WTC11 (cell line): ENCODE results near the gene RFWD3. TPM values are rescaled to one million over a fixed set of nuclear protein-coding genes. Genes with fewer than 3 reads are reported as not detected.

Experiments
- ATAC-seq: fragments of 200-7000 bp; cut with Tn5 transposase; 2 replicates; pipeline ENCODE4 v1.10.0; 2021; ENCODE audit warnings: mild to moderate bottlenecking, moderate library complexity
- CTCF ChIA-PET: fragments of 300-600 bp; sonication (Branson Sonifier 250); formaldehyde crosslinking; loops from one replicate; lab custom pipeline; 2021; ENCODE audit warnings: antibody characterized with exemption; lab: Charles Lee
- POLR2A ChIA-PET: fragments of 350-600 bp; sonication (Branson Sonifier 250); formaldehyde crosslinking; loops from one replicate; lab custom pipeline; 2021; ENCODE audit warnings: antibody characterized with exemption; lab: Charles Lee
- DNase-seq: peaks from one replicate; pipeline ENCODE4 v3.0.0; 2021; ENCODE audit warnings: low spot score
- H3K27ac Mint-ChIP-seq: 2 replicates; pipeline ENCODE4 v1.8.0; 2021; ENCODE audit warnings: mixed read lengths
- H3K27me3 Mint-ChIP-seq: 2 replicates; pipeline ENCODE4 v1.8.0; 2021; ENCODE audit warnings: low read depth, mild to moderate bottlenecking, moderate library complexity, mixed read lengths
- H3K36me3 Mint-ChIP-seq: 2 replicates; pipeline ENCODE4 v1.8.0; 2021; ENCODE audit warnings: mixed read lengths
- H3K4me1 Mint-ChIP-seq: 2 replicates; pipeline ENCODE4 v1.8.0; 2022; ENCODE audit warnings: mixed read lengths
- H3K4me3 Mint-ChIP-seq: 2 replicates; pipeline ENCODE4 v1.8.0; 2021; ENCODE audit warnings: mild to moderate bottlenecking, moderate library complexity, mixed read lengths
- H3K9me3 Mint-ChIP-seq: 2 replicates; pipeline ENCODE4 v1.8.0; 2021; ENCODE audit warnings: mixed read lengths
- ATF1 ChIP-seq: sonication (generic); formaldehyde crosslinking; IDR thresholded peaks from 2 replicates; pipeline ENCODE4 v1.8.1; 2023; ENCODE audit warnings: mild to moderate bottlenecking, moderate library complexity, missing genetic modification reagents
- ATF6 ChIP-seq: sonication (generic); formaldehyde crosslinking; IDR thresholded peaks from 2 replicates; pipeline ENCODE4 v1.8.1; 2023; ENCODE audit warnings: mild to moderate bottlenecking, missing genetic modification reagents
- CREB1 ChIP-seq: sonication (generic); formaldehyde crosslinking; IDR thresholded peaks from 2 replicates; pipeline ENCODE4 v1.8.0; 2023; ENCODE audit warnings: mild to moderate bottlenecking, missing genetic modification reagents
- E2F4 ChIP-seq: sonication (generic); formaldehyde crosslinking; IDR thresholded peaks from 2 replicates; pipeline ENCODE4 v1.8.1; 2022; ENCODE audit warnings: low read depth, mild to moderate bottlenecking, moderate library complexity, missing genetic modification reagents, borderline replicate concordance
- E2F5 ChIP-seq: sonication (generic); formaldehyde crosslinking; IDR thresholded peaks from 2 replicates; pipeline ENCODE4 v1.8.1; 2022; ENCODE audit warnings: mild to moderate bottlenecking, moderate library complexity, missing genetic modification reagents
- ELF4 ChIP-seq: sonication (generic); formaldehyde crosslinking; IDR thresholded peaks from 2 replicates; pipeline ENCODE4 v1.8.1; 2022; ENCODE audit warnings: low read depth, mild to moderate bottlenecking, moderate library complexity, missing genetic modification reagents
- ESRRA ChIP-seq: sonication (generic); formaldehyde crosslinking; IDR thresholded peaks from 2 replicates; pipeline ENCODE4 v1.8.1; 2022; ENCODE audit warnings: mild to moderate bottlenecking, missing genetic modification reagents, borderline replicate concordance
- FOXP1 ChIP-seq: sonication (generic); formaldehyde crosslinking; IDR thresholded peaks from 2 replicates; pipeline ENCODE4 v1.8.0; 2022; ENCODE audit warnings: missing genetic modification reagents, mild to moderate bottlenecking, moderate library complexity, borderline replicate concordance
- IRF2 ChIP-seq: sonication (generic); formaldehyde crosslinking; IDR thresholded peaks from 2 replicates; pipeline ENCODE4 v1.8.0; 2022; ENCODE audit warnings: low read depth, missing genetic modification reagents, borderline replicate concordance
- JAZF1 ChIP-seq: fragments of 250-450 bp; sonication (Bioruptor Pico); IDR thresholded peaks from 2 replicates; pipeline ENCODE4 v1.9.0; 2021; ENCODE audit warnings: moderate library complexity, mild to moderate bottlenecking, inconsistent platforms
- JUN ChIP-seq: sonication (generic); formaldehyde crosslinking; IDR thresholded peaks from 2 replicates; pipeline ENCODE4 v1.8.0; 2023; ENCODE audit warnings: mild to moderate bottlenecking, missing genetic modification reagents
- KAT7 ChIP-seq: sonication (generic); formaldehyde crosslinking; IDR thresholded peaks from 2 replicates; pipeline ENCODE4 v1.8.1; 2023; ENCODE audit warnings: missing genetic modification reagents, mild to moderate bottlenecking, borderline replicate concordance
- NFE2L1 ChIP-seq: sonication (generic); formaldehyde crosslinking; IDR thresholded peaks from 2 replicates; pipeline ENCODE4 v1.8.1; 2023; ENCODE audit warnings: missing genetic modification reagents
- NFYB ChIP-seq: sonication (generic); formaldehyde crosslinking; conservative IDR thresholded peaks from 2 replicates; pipeline ENCODE4 v1.8.0; 2022; ENCODE audit warnings: low read depth, missing genetic modification reagents
- SMAD4 ChIP-seq: sonication (generic); formaldehyde crosslinking; IDR thresholded peaks from 2 replicates; pipeline ENCODE4 v1.8.0; 2022; ENCODE audit warnings: mild to moderate bottlenecking, missing genetic modification reagents
- SP1 ChIP-seq: sonication (generic); formaldehyde crosslinking; conservative IDR thresholded peaks from 2 replicates; pipeline ENCODE4 v1.8.1; 2022; ENCODE audit warnings: missing genetic modification reagents
- TEAD1 ChIP-seq: sonication (generic); formaldehyde crosslinking; IDR thresholded peaks from 2 replicates; pipeline ENCODE4 v1.8.0; 2022; ENCODE audit warnings: mild to moderate bottlenecking, missing genetic modification reagents
- USF1 ChIP-seq: sonication (generic); formaldehyde crosslinking; IDR thresholded peaks from 2 replicates; pipeline ENCODE4 v1.8.0; 2022; ENCODE audit warnings: mild to moderate bottlenecking, missing genetic modification reagents
- ZNF219 ChIP-seq: sonication (generic); formaldehyde crosslinking; IDR thresholded peaks from 2 replicates; pipeline ENCODE4 v1.8.0; 2023; ENCODE audit warnings: missing genetic modification reagents, mild to moderate bottlenecking, borderline replicate concordance
- ZNF281 ChIP-seq: sonication (generic); formaldehyde crosslinking; IDR thresholded peaks from 2 replicates; pipeline ENCODE4 v1.8.0; 2023; ENCODE audit warnings: mild to moderate bottlenecking, missing genetic modification reagents
- ZNF671 ChIP-seq: fragments of 250-450 bp; sonication (Bioruptor Pico); IDR thresholded peaks from 2 replicates; pipeline ENCODE4 v1.8.0; 2021; ENCODE audit warnings: mild to moderate bottlenecking
- total RNA-seq: library from RNA; stranded (reverse); gene quantifications from 3 replicates; pipeline ENCODE4 v1.2.3, GENCODE V29; 2021
- TF ChIP-seq, protein P1 (sequence below): sonication (generic); formaldehyde crosslinking; IDR thresholded peaks from 2 replicates; pipeline ENCODE4 v1.8.1; 2022; ENCODE audit warnings: missing genetic modification reagents, borderline replicate concordance
- TF ChIP-seq, protein P2 (sequence below): sonication (generic); formaldehyde crosslinking; conservative IDR thresholded peaks from 2 replicates; pipeline ENCODE4 v1.8.1; 2023; ENCODE audit warnings: mild to moderate bottlenecking, low read depth, missing genetic modification reagents, moderate library complexity

The RFWD3 gene
- total RNA-seq, 1 experiment from 2014 or later = 109 TPM

GRCh38 chr16:74666425-74667254 is at the start of gene RFWD3 (continued):
- TF ChIP-seq E2F4 (CRISPR knock-in tag) (0 out of 2 replicates have a peak, but pooled peaks have one; percentile 68), SP1 (peak; percentile 68; the same call in 1 of the 2 replicates), FOXP1 (CRISPR knock-in tag) (peak; percentile 79; the same call in 1 of the 2 replicates), ZNF219 (CRISPR knock-in tag) (peak; percentile 41; the same call in 1 of the 2 replicates), CREB1 (peak; percentile 73; the same call in 1 of the 2 replicates), NFYB (peak; percentile 95), E2F5 (CRISPR knock-in tag) (peak; percentile 20; the same call in 1 of the 2 replicates), JUN (CRISPR knock-in tag) (peak; percentile 77; the same call in 1 of the 2 replicates), ESRRA (CRISPR knock-in tag) (peak; percentile 41; the same call in 1 of the 2 replicates), ZNF281 (CRISPR knock-in tag) (0 out of 2 replicates have a peak, but pooled peaks have one; percentile 50), TEAD1 (CRISPR knock-in tag) (no peak; the same call in 1 of the 2 replicates), ELF4 (CRISPR knock-in tag) (no peak), NFE2L1 (CRISPR knock-in tag) (0 out of 2 replicates have a peak, but pooled peaks have one; percentile 43)
- TF ChIP-seq, protein P1, sequence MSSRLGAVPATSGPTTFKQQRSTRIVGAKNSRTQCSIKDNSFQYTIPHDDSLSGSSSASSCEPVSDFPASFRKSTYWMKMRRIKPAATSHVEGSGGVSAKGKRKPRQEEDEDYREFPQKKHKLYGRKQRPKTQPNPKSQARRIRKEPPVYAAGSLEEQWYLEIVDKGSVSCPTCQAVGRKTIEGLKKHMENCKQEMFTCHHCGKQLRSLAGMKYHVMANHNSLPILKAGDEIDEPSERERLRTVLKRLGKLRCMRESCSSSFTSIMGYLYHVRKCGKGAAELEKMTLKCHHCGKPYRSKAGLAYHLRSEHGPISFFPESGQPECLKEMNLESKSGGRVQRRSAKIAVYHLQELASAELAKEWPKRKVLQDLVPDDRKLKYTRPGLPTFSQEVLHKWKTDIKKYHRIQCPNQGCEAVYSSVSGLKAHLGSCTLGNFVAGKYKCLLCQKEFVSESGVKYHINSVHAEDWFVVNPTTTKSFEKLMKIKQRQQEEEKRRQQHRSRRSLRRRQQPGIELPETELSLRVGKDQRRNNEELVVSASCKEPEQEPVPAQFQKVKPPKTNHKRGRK (CRISPR knock-in tag) = no peak

DNA sequence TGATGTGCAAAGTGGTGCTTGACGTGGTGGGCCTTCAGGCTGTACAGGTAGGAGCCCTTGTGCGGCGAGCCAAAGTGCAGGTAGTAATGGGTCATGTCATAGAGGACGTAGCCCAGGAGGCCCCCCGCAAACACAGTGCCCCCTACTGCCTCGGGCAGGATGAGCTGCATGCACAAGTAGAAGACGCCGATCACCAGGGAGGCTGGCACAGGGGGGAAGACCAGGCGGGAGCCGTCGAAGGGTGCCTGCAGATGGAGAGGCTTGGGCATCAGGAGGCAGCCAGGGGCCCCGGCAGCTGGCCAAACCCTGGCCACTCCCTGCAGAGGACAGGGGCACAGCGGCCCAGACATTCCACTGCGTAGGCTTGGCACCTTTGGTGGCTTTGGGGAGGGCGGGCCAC is 49.7 kb upstream of the RFWD3 start:
- peak; percentile 44 for DNase-seq
- peak; percentile 47 for ATAC-seq
- Mint-ChIP-seq H3K4me1 (no peaks in the 10 kb centered on the region), H3K27ac (no peak overlapping the region), H3K4me3 (no peak overlapping the region), H3K27me3 (no peaks in the 10 kb centered on the region), H3K36me3 (no peaks in the 10 kb centered on the region), H3K9me3 (no peaks in the 10 kb centered on the region)
- ChIA-PET CTCF (interaction anchor here (0.5 to 4.0 kb wide), 17 partner anchors 8 to 395 kb away, joined by 3 to 28 read pairs (median 6); partner anchors contain the start of genes FA2H, MLKL and RFWD3), POLR2A (interaction anchor here (0.6 kb wide), 1 partner anchor 26 kb away, joined by 8 read pairs; no protein-coding TSS in a partner anchor)
- TF ChIP-seq ZNF671 (CRISPR knock-in tag) = no peak
- TF ChIP-seq ATF1 (CRISPR knock-in tag) = no peak
- no peak for TF ChIP-seq NFE2L1 (CRISPR knock-in tag)
- no peak for TF ChIP-seq ATF6 (CRISPR knock-in tag)
- no peak for TF ChIP-seq SMAD4 (CRISPR knock-in tag)
- no peak for TF ChIP-seq JAZF1 (CRISPR knock-in tag)
- no peak for TF ChIP-seq KAT7 (CRISPR knock-in tag)
- TF ChIP-seq IRF2 (CRISPR knock-in tag) = no peak
- TF ChIP-seq USF1 (CRISPR knock-in tag) = no peak
- TF ChIP-seq, protein P2, sequence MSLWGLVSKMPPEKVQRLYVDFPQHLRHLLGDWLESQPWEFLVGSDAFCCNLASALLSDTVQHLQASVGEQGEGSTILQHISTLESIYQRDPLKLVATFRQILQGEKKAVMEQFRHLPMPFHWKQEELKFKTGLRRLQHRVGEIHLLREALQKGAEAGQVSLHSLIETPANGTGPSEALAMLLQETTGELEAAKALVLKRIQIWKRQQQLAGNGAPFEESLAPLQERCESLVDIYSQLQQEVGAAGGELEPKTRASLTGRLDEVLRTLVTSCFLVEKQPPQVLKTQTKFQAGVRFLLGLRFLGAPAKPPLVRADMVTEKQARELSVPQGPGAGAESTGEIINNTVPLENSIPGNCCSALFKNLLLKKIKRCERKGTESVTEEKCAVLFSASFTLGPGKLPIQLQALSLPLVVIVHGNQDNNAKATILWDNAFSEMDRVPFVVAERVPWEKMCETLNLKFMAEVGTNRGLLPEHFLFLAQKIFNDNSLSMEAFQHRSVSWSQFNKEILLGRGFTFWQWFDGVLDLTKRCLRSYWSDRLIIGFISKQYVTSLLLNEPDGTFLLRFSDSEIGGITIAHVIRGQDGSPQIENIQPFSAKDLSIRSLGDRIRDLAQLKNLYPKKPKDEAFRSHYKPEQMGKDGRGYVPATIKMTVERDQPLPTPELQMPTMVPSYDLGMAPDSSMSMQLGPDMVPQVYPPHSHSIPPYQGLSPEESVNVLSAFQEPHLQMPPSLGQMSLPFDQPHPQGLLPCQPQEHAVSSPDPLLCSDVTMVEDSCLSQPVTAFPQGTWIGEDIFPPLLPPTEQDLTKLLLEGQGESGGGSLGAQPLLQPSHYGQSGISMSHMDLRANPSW (CRISPR knock-in tag) = no peak
